Ovary (tissue), 9 donors: Measurements from ENCODE around the gene PRDM16. TPM values are rescaled to one million over a fixed set of nuclear protein-coding genes. Genes with fewer than 3 reads are reported as not detected.

ENCODE experiments used
- DNase-seq, 5 donors: peaks; one replicate each; pipeline ENCODE4 v3.0.0-alpha.2; 2019 to 2020
- H3K27ac ChIP-seq, 2 donors: fragments of 200-600 bp; one replicate each; pipeline versions ENCODE4 v1.5.1 to v1.8.0; 2019 to 2022
- H3K27me3 ChIP-seq: fragments of 200-600 bp; one replicate; pipeline ENCODE4 v1.8.0; 2022
- H3K36me3 ChIP-seq: fragments of 200-600 bp; sonication (generic); one replicate; pipeline ENCODE4 v1.5.1; 2019
- H3K4me1 ChIP-seq: one replicate; pipeline ENCODE4 v1.8.1; 2013; ENCODE audit warnings: mild to moderate bottlenecking, moderate library complexity; ENCODE audit not compliant: insufficient read depth
- H3K4me3 ChIP-seq: fragments of 200-600 bp; sonication (generic); one replicate; pipeline ENCODE4 v1.5.1; 2017
- H3K9me3 ChIP-seq, 2 donors: fragments of 200-600 bp in 1 of 2; sonication (generic) in 1 of 2; one replicate each; pipeline versions ENCODE4 v1.5.1 to v1.8.1; 2013 to 2019; ENCODE audit warnings: mild to moderate bottlenecking in 1 of 2, moderate library complexity in 1 of 2
- CTCF ChIP-seq, 3 donors: fragments of 450-650 bp in 2 of 3; fragments of 200-600 bp in 1 of 3; IDR thresholded peaks; one replicate each; pipeline versions ENCODE4 v1.5.1 to v1.8.0; 2016 to 2022; ENCODE audit warnings: antibody characterized with exemption in 3 of 3, mild to moderate bottlenecking in 1 of 3
- EP300 ChIP-seq: sonication (generic); formaldehyde crosslinking; IDR thresholded peaks from one replicate; pipeline ENCODE4 v1.6.1; 2017; ENCODE audit warnings: antibody characterized with exemption
- POLR2A ChIP-seq: fragments of 450-650 bp; IDR thresholded peaks from one replicate; pipeline ENCODE4 v1.6.1; 2017; ENCODE audit warnings: antibody characterized with exemption, mild to moderate bottlenecking, moderate library complexity
- WGBS, 3 donors: extraction: QIAGEN DNeasy Blood & Tissue Kit in 1 of 3; methylation state at CpG; one replicate each; pipeline versions ENCODE4 v1.1.5 to v1.1.7; 2013 to 2017; 5-methylcytosine and 5-hydroxymethylcytosine counted together
- intact Hi-C, 4 donors: fragments of 100-400 bp; cut with DNase I; formaldehyde crosslinking; loops; one replicate each; pipeline versions ENCODE4 v1.11.0 to v1.15.1; 2022 to 2023
- polyA plus RNA-seq, 2 donors: library from polyadenylated mRNA; stranded (reverse); fragments of 200-250 nt in 1 of 2; fragments of 350-450 nt in 1 of 2; fragmentation: Illumina TruSeq in 1 of 2; extraction: RNeasy Lipid Tissue Mini Kit (QIAGEN cat#74804) in 1 of 2; gene quantifications; one replicate each; pipeline ENCODE4 v1.2.3, GENCODE V29; 2013 to 2014
- total RNA-seq, 7 donors: library from RNA; depleted of rRNA in 2 of 7; stranded (reverse); fragments of >200 nt in 2 of 7; fragmentation: NEBNext Ultra II Directional in 3 of 7; extraction: Animal tissue kit (Norgen Biotek cat#: 25700) in 3 of 7; gene quantifications; one replicate each; pipeline versions ENCODE4 v1.1.0 to v1.2.4, GENCODE V29; 2016 to 2023
- donor health status: DM: no; HTN: no; CAD: no; lungs with moderate emphysema.
- donor health status: DM: no; HTN: no; CAD: no.
- donor health status: Bipolar disorder and iron deficiency.
- donor health status: DM: yes; HTN: yes; CAD: no.
- donor health status: DM: no; HTN: no; CAD: no.
- donor health status: DM: yes; HTN: yes; CAD: no.

PRDM16 gene
- total and polyA plus RNA-seq, 9 donors = 1.1 to 17.3 (median 3.9) TPM

DNA sequence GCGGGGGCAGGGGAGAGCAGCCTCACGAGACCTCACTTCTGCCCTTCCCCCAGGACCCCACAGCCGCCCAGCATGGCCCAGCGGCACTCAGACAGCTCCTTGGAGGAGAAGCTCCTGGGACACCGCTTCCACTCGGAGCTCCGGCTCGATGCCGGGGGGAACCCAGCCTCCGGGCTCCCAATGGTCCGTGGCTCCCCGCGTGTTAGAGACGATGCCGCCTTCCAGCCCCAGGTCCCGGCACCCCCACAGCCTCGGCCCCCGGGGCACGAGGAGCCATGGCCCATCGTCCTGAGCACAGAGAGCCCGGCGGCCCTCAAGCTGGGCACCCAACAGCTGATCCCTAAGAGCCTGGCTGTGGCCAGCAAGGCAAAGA is 394.0 kb downstream of the PRDM16 start:
- 87 to 94% (median 94%) methylated on average over 7 to 22 of the region's 22 CpGs for WGBS, 3 donors
- no peaks in the 10 kb centered on the region for H3K36me3 ChIP-seq
- intact Hi-C loops = loop anchor here in 1 of 4 donors (10.0 kb wide), 1 partner anchor 252 kb away; no protein-coding TSS in a partner anchor
- peaks cover 8% of the 10 kb centered on the region for H3K4me1 ChIP-seq
- TF ChIP-seq CTCF (IDR thresholded peaks at IDR 0.05) (no peak), EP300 (no peak), POLR2A (no peak)
- DNase-seq = peak in 1 of 5 donors; percentile 29
- H3K27me3 ChIP-seq = no peaks in the 10 kb centered on the region
- H3K4me3 ChIP-seq = no peak overlapping the region
- H3K27ac ChIP-seq = no peak overlapping the region
- no peaks in the 10 kb centered on the region for H3K9me3 ChIP-seq

- H3K27ac ChIP-seq = no peak overlapping the region
- DNase-seq = peak in 1 of 5 donors; percentile 22
- intact Hi-C loops = loop anchor here in 1 of 4 donors (10.0 kb wide), 1 partner anchor 251 kb away; no protein-coding TSS in a partner anchor
Observed at GRCh38 chr1:3463408-3463863, 394.4 kb downstream of the PRDM16 start.

DNA sequence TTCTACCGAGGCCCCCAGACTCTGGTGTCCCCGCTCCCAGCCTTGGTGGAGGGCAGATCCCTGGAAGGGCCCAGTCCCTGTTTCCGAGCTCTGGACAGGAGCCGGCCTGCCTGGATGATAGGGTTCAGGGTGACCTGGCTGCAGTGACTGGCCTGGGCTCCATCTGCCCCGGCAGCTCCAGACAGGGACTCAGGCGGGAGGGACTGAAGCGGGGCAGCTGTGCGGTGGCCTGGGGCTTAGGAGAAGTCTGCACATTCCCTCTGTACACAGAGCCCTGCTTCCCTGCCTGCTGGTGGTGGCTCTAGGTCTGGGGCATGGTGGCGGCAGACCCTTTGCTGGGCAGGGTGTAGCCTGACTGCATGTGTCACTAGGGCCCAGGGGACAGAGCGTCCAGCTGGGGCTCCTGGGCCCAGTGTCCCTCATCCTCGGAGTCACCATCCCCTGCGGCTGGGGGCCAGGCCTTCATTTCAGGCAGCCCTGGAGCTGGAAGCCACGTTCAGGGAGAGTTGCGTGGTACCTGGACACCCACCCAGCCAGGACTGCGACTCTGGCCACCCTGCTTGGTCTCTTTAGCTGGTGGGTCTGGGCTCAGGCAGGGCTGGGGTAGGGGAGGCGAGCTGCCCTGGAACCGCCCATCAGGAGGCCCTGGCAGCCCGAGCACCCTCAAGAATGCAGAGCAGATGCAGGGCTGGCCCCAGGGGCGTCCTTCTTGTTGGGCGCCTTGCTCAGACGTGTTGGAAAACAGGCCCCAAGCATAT is 395.1 kb downstream of the PRDM16 start:
- peak in 1 of 5 donors; percentile 23 for DNase-seq
- Histone ChIP-seq H3K9me3 (no peaks in the 10 kb centered on the region), H3K4me1 (peaks cover 8% of the 10 kb centered on the region), H3K27me3 (no peaks in the 10 kb centered on the region), H3K27ac (no peak overlapping the region), H3K4me3 (no peak overlapping the region), H3K36me3 (no peaks in the 10 kb centered on the region)
- TF ChIP-seq EP300 (no peak), POLR2A (no peak), CTCF (IDR thresholded peaks at IDR 0.05) (no peak)
- intact Hi-C loops = loop anchor here in 1 of 4 donors (10.0 kb wide), 1 partner anchor 251 kb away; no protein-coding TSS in a partner anchor
- WGBS, 3 donors = 85 to 90% (median 88%) methylated on average over 15 to 21 of the region's 21 CpGs

More at GRCh38 chr1:3463408-3463863, 394.4 kb downstream of the PRDM16 start:
- TF ChIP-seq POLR2A (no peak), CTCF (IDR thresholded peaks at IDR 0.05) (no peak), EP300 (no peak)
- Histone ChIP-seq H3K9me3 (no peaks in the 10 kb centered on the region), H3K4me1 (peaks cover 8% of the 10 kb centered on the region), H3K36me3 (no peaks in the 10 kb centered on the region), H3K27me3 (no peaks in the 10 kb centered on the region), H3K4me3 (no peak overlapping the region)
- WGBS, 3 donors = 92 to 94% (median 93%) methylated on average over 20 of the region's 20 CpGs

GRCh38 chr1:3464649-3465025 is 395.6 kb downstream of the PRDM16 start:
- H3K4me1 ChIP-seq = peaks cover 8% of the 10 kb centered on the region
- H3K36me3 ChIP-seq = no peaks in the 10 kb centered on the region
- DNase-seq = peak in 1 of 5 donors; percentile 24
- intact Hi-C loops = loop anchor here in 1 of 4 donors (10.0 kb wide), 1 partner anchor 250 kb away; no protein-coding TSS in a partner anchor
- no peak overlapping the region for H3K4me3 ChIP-seq
- TF ChIP-seq EP300 = no peak
- TF ChIP-seq POLR2A = no peak
- no peak for TF ChIP-seq CTCF (IDR thresholded peaks at IDR 0.05)
- H3K9me3 ChIP-seq = no peaks in the 10 kb centered on the region
- H3K27ac ChIP-seq = no peak overlapping the region
- 89 to 94% (median 93%) methylated on average over 7 to 11 of the region's 11 CpGs for WGBS, 3 donors
- H3K27me3 ChIP-seq = no peaks in the 10 kb centered on the region
